HG03280 (cell line): Measurements from ENCODE around the gene AIG1.

Source experiments
- ATAC-seq: cut with Tn5 transposase; IDR thresholded peaks from one replicate; pipeline ENCODE4 v1.9.1; 2021; ENCODE audit warnings: mild to moderate bottlenecking, moderate library complexity; ENCODE audit not compliant: unreplicated experiment

Gene AIG1

DNA sequence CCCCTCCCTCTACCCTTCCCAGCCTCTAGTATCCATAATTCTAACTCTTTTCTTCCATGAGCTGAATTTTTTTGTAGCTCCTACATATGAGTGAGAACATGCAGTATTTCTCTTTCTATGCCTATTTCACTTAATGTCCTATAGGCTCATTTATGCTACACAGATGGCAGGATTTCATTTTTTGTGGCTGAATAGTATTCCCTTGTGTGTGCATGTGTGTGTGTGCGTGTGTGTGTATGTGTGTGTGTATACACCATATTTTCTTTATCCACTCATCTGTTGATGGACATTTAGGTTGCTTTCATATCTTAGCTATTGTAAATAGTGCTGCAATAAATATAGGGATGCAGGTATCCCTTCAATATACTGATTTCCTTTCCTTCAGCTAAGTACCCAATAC lies 288.8 kb downstream of the AIG1 start:
- ATAC-seq = no peak

DNA sequence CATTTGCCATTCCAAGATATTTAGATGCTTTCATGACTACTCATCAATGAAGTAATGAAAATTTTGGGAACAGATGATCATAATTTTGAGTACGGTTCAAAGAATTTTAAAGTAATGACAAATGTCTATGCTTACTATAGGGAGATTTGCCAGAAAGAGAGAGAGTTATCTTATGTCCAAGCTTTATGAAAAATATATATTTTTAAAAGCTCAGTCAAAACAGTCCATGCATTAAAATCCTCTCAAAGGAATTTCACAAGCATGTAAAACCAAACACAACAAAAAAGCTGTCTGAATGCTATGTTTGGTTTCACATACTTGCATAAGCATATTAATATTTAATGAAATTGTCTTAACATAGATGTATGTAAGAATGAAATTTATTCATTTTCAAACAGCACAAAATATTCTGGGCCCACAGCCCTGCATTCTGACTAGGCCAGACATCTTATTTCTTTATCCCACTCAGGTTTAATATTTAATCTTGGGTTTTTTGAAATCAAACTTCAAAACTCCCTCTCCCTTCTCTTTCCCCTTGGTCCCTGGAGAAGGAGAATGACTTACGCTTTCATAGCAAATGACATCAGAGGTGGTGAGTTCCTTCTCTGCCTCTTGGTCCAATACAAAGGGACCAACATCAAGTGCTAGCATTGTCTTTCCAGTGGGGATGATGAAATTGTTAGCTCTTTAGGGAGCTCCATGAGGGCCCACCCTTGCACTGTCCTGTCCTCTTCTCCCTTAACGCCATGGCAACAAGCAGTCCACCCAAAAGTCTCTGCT lies 295.6 kb downstream of the AIG1 start:
- ATAC-seq = no peak

DNA sequence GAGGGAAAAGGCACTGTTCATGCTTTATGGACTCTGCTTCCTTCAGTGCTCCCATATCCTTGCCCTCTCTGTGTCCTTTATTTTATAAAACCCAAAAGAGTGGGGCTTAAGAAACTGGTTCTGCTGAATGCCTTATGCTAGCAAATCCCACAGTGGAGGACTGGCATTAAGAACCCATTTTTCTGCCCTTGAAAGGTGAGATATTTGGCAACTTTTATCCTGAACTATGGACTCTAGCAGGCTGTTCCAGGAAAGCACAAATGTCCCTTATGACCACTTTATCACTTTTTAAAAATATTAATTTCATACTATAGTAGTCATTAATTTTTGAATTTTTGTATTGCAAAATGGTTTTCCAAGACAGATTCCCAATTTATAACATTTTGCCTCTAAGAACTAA lies 296.5 kb downstream of the AIG1 start:
- ATAC-seq = no peak

DNA sequence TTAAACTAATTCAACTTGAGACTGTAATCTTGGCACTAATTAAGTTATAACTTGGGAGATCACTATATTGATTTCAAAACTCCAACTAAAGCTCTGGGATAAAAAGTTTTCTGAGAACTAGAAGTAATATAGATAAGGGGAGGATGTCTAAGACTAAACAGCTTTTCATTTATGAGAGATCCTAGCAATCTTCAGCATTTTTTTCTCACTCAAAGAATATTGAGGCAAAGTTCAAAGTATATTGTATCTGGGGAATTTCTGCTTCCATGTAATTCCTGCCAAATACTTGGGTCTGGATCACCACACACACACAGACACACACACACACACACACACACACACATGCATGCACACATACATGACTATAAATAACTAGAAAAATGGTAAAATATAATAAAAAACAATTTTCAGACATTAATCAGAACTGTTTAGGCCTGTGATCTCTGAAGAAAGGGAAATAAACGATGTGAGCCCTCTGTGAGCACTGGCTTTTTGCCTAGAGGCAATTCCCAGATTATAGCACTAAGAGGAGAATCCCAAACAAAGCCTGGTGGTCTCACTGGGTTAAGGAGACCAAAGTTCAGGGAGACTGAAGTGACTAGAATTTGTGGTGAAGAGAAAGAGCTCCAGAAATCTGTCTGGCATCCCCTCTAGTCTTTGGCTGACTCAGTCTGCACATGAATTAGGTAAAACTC lies 297.0 kb downstream of the AIG1 start:
- ATAC-seq = no peak

DNA sequence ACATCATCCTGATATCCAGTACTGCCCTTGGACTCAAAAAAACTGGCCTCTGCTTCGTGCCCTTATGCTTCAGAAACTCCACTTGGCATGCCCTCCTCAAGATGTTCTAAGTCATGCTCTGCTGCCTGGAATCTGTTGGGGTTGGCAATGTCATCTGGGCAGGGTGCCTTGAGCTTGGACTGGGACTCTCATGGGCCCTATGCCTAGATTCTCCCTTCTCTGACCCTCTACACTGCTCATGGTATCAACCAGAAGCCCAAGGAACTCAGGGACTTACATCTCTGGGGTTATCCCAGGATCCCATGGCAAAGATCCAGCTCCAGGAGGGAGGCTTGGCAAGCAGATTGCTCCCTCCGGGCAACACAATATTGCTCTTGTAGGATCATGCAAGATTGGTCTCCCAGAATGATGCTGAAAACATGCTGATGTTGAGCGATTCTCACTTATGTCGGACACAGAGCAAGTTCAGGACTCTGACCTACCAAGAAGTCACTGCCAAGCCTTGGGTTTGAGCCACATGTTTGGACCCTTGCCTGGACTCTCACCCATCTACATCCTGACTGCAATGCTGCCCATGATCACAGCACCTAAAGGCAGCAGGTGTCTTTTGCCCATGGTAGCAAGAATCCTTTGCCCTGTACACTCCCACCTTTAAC lies 301.0 kb downstream of the AIG1 start:
- ATAC-seq = no peak

DNA sequence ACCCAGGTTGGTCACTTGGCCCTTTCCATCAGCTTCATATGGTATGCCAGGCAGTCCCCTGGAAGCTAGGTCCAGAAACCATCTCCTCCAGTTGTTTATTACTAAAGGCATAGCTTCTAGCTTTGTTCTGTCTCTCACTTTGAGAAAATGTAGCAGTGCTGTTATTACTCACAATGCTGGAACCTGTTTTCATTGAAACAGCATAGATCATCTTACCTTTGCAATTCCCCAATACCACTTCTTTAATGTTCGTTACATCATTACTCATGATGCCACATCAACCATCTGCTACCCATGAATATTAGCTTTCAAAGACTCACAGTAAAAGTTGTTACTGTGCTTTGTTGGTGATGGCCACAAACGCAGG lies 301.5 kb downstream of the AIG1 start:
- ATAC-seq = no peak

DNA sequence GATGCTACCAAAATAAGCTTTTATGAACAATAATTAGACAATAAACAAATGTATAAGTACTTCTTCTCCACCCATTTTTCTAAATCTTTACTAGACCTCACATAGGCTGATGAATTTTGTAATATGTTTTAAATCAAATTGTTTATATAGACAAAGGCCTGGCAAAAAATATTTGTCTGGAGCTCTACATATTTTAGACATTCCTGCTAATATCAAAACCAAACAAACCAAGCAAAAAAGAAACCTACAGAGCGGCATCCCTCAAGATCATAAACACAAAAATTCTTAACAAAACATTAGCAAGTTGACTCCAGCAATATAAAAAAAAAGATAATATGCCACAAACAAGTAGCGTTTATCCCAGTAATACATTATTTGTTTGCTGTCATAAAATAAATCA lies 302.6 kb downstream of the AIG1 start:
- ATAC-seq = no peak

DNA sequence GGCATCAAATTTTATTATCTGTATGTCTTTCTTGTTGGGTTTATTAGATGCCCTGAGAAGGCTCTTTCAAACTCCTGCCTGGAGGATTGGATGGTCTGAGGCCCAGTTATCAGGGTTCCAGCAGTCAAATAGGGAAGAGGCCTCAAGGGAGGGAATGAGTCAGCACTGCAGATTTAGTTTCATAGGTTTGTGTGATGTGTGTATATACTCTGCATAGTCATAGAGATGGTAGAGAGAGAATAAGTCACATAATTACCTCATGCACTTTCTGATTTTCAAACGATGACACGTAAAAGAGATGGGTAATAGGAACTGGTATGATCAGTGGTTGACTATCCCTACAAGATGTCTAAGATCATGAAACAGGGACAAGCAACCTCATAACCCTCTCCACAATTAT lies 307.7 kb downstream of the AIG1 start:
- peak; percentile 93 for ATAC-seq

DNA sequence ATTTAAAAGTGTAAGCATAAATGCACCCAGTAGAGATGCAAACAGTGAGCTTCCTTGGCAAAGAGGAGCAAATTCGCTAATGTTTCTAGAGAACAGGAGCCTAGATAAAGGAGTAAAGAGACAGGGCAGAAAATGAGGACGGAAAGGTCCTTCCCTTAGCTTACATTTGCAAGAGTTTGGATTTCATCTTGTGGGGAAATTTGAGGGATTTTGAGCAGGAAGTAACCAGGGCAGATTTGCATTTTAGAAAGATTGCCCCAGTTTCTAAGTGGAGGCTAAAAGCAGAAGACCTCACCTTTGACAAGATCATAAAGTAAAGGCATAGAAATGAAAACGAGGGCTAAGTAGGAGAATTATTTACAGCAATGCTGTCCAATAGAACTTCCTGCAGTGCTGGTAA lies 309.3 kb downstream of the AIG1 start:
- ATAC-seq = no peak

DNA sequence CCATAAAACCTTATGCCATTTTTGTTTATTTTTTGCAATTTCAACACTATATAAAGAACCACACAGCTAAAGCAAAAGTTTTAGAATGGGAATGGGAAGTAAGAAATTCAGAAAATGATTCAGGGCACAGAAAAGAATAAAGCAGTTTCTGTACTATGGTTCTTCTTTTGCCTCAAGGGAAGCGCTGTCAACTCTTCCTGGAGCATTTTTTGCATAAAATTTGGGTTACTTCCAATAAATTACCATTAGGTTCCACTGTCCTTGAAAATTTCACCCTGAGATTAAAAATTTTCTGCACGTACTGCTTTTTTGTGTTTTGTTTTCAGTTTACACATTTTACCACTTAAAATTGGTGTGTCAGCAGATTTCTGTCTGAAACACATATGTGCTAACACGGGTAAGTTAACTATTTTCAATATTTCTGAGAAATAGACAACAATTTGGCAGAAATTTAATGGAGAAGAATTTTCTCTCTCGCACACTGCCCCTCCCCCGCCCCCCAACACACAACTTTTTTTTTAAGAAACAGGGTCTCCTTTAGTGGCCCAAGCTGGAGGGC lies 310.2 kb downstream of the AIG1 start:
- ATAC-seq = no peak

DNA sequence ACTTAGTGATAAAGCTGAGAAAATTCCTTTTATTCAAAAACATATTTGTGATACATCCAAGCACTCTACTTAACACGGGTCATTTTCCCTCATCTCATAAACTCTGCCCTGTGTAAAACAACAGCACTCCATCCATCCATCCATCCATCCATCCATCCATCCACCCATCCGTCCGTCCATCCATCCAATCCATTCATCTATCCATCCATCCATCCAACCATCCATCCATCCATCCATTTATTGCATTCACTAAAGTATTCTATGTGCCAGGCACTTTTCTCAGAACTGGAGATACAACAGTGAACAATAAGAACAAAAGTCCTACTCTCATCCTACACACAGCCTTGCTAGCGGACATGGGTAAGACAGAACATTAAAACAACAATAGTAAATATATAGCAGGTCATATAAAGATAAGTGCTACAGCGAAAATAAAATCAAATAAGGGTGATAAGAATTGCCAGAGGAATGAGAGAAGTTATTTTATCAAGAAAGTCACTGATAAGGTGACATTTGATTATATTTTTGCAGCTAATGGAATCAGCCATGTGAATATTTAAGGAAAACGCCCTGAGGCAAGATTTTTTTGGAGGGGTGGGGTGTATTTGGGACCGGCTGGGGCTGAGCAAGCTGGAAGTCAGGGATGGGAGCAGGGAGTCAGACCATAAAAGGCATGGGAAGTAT lies 311.7 kb downstream of the AIG1 start:
- no peak for ATAC-seq

DNA sequence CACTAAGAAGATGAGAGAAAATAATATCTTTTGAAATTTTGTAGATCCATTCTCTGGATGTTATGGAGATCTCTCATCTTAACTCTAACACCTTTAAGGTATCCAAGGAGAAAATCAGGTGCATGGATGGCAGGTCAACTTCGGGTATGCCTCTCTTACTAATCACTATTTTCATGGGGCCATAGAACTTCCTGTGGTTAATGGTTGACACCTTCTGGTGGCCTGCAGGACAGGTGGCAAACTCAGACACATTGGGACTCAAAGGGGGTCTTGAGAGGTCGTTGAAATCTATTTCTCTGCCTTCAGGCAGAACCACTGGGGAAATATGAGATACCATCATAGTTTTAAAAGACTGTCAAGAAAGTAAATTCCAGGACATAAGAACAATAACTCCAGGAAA lies 313.3 kb downstream of the AIG1 start:
- no peak for ATAC-seq

DNA sequence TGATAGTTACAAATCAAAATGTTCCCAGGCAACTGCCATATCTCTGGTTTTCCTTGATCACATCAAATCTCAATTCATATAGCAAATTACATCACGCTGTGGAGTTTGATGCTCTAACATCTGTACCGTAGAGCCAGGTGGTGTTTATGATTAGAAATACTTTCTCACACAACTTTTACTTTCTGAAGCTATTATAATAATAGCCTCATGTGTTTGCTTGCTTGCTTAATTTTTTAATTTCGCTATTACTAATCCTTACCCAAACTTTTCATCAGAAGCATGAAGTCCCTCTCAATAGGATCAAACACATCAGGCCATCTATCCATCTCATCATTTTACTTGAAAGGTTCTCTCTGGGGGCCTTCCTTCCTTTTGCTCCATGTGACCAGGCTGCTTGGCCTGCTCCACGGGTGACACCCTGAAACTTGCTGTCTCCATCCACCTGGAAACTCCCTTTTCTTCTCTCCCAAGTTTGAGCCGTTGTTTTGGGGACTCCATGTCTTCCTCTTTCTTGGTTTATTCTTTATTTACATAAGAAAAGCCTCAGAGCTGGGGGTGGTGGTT lies 314.4 kb downstream of the AIG1 start:
- no peak for ATAC-seq

DNA sequence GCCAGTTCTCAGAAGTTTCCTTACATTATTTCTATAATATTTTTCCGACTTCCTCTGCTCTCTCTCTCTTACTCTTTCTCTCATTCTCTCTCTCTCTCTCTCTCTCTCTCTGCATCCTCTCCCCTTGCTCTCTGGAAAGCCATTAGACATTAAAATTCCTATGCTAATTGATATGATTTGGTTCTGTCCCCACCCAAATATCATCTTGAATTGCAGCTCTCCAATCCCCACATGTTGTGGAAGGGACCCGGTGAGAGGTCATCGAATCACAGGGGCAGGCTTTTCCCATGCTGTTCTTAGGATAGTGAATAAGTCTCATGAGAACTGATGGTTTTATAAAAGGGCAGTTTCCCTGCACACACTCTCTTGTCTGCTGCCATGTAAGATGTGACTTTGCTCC lies 315.7 kb downstream of the AIG1 start:
- no peak for ATAC-seq

DNA sequence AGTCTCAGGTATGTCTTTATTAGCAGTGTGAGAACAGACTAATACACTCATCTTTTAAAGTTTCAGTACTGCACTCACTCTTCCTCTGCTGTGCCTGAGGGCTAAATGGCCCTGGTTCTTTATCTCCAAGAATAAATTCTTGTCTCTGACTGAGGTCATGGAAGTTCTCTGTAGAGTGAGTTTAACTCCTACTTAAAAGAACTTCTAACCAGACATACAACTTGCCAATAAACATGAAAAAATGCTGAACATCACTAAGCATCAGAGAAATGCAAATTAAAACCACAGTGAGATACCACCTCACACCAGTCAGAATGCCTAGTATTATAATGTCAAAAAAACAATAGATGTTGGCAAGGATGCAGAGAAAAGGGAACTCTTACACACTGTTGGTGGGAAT lies 316.2 kb downstream of the AIG1 start:
- no peak for ATAC-seq

DNA sequence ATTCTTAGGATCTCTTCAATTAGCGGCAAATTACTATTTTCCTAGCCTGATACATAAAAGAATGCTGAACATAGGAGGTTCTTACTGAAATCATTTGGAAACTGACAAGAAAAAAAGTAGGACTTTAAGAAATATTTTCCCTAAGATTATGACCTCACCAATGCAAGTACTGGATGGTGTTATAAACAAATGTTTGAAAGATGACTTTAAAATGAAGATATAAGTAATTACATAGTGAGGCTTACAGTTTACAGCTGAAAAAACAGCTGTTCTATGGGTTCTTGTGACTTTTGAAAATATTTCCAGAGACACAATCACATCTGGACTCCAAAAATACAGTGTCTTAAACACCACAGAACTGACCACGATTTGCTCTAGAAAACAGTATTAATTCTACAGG lies 324.9 kb downstream of the AIG1 start:
- ATAC-seq = no peak

DNA sequence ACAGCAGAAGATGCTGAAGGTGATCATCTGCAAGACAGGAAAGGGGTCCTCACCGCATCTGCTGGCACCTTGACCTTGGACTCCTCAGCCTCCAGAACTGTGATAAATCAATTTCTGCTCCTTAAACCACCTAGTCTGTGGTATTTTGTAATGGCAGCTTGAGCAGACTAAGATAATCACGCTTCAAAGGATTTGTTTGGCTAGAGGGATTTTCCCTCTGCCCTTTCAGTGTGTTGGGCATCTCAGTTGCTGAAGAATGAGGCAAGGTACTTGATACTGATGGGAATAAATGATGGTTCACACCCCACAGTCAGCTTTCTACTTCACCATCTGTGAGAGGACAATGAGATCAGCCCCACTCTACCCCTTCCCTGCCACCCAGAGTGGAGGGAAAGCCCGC lies 329.6 kb downstream of the AIG1 start:
- ATAC-seq = no peak
